ENCODE measurements around the gene MED16.

DNA sequence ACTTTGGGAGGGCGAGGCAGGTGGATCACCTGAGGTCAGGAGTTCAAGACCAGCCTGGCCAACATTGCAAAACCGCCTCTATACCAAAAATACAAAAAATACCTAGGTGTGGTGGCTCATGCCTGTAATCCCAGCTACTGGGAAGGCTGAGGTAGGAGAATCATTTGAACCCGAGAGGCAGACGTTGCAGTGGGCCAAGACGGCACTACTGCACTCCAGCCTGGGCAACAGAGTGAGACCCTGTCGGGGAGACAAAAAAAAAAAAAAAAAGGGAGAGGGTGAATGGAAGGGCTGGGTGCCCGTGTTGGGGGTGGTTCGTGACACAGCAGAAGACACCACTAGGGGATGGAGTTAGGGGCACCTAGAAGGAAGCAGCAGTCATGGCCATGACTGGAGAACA, 22.7 kb downstream of the MED16 start:
- TF ChIP-seq, protein P1, sequence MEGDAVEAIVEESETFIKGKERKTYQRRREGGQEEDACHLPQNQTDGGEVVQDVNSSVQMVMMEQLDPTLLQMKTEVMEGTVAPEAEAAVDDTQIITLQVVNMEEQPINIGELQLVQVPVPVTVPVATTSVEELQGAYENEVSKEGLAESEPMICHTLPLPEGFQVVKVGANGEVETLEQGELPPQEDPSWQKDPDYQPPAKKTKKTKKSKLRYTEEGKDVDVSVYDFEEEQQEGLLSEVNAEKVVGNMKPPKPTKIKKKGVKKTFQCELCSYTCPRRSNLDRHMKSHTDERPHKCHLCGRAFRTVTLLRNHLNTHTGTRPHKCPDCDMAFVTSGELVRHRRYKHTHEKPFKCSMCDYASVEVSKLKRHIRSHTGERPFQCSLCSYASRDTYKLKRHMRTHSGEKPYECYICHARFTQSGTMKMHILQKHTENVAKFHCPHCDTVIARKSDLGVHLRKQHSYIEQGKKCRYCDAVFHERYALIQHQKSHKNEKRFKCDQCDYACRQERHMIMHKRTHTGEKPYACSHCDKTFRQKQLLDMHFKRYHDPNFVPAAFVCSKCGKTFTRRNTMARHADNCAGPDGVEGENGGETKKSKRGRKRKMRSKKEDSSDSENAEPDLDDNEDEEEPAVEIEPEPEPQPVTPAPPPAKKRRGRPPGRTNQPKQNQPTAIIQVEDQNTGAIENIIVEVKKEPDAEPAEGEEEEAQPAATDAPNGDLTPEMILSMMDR (IDR thresholded peaks at IDR 0.05), result no peak
- TF ChIP-seq POLR2AphosphoS5 (IDR thresholded peaks at IDR 0.05) (no peak), POLR2A (IDR thresholded peaks at IDR 0.05) (no peak), EP300 (IDR thresholded peaks at IDR 0.05) (no peak)
